Upper lobe of right lung (tissue), 1 donor: ENCODE results near the gene PURA. TPM values are rescaled to one million over a fixed set of nuclear protein-coding genes. Genes with fewer than 3 reads are reported as not detected.

Experiments
- ATAC-seq: fragments of 200-7000 bp; cut with Tn5 transposase; one replicate; pipeline ENCODE4 v1.9.1; 2020; ENCODE audit warnings: mild to moderate bottlenecking, moderate library complexity
- DNase-seq: peaks from one replicate; pipeline ENCODE4 v3.0.0-alpha.2; 2020
- H3K27ac ChIP-seq: fragments of 200-600 bp; one replicate; pipeline ENCODE4 v1.8.0; 2022
- H3K27me3 ChIP-seq: fragments of 200-600 bp; one replicate; pipeline ENCODE4 v1.8.0; 2022; ENCODE audit warnings: mild to moderate bottlenecking
- H3K36me3 ChIP-seq: fragments of 200-600 bp; one replicate; pipeline ENCODE4 v1.8.0; 2022
- H3K4me1 ChIP-seq: fragments of 200-600 bp; one replicate; pipeline ENCODE4 v1.8.0; 2022
- H3K4me3 ChIP-seq: fragments of 200-600 bp; one replicate; pipeline ENCODE4 v1.8.0; 2022; ENCODE audit warnings: mild to moderate bottlenecking
- H3K9me3 ChIP-seq: fragments of 200-600 bp; one replicate; pipeline ENCODE4 v1.8.0; 2022
- CTCF ChIP-seq: fragments of 200-600 bp; IDR thresholded peaks from one replicate; pipeline ENCODE4 v1.8.0; 2022; ENCODE audit warnings: antibody characterized with exemption
- intact Hi-C: fragments of 100-400 bp; cut with DNase I; formaldehyde crosslinking; loops from one replicate; pipeline ENCODE4 v1.11.0; 2022
- long read RNA-seq: library from polyadenylated mRNA; unstranded; transcript quantifications from one replicate; pipeline ENCODE4 v2.0.0, GENCODE V29; 2021
- total RNA-seq: library from RNA; stranded (reverse); fragmentation: NEBNext Ultra II Directional; extraction: Animal tissue kit (Norgen Biotek cat#: 25700); gene quantifications from one replicate; pipeline ENCODE4 v1.2.1, GENCODE V29; 2021
- donor health status: DM: no; HTN: yes; CAD: no; lungs with severe emphysema.

PURA gene
- 31.5 TPM for total RNA-seq
- long read RNA-seq, full-length matches to known transcripts, result 32 of 71 reads
- long read RNA-seq, partial matches to known transcripts, result 0 of 71 reads
- long read RNA-seq, other reads (novel, unspliced or antisense), result 39 of 71 reads

DNA sequence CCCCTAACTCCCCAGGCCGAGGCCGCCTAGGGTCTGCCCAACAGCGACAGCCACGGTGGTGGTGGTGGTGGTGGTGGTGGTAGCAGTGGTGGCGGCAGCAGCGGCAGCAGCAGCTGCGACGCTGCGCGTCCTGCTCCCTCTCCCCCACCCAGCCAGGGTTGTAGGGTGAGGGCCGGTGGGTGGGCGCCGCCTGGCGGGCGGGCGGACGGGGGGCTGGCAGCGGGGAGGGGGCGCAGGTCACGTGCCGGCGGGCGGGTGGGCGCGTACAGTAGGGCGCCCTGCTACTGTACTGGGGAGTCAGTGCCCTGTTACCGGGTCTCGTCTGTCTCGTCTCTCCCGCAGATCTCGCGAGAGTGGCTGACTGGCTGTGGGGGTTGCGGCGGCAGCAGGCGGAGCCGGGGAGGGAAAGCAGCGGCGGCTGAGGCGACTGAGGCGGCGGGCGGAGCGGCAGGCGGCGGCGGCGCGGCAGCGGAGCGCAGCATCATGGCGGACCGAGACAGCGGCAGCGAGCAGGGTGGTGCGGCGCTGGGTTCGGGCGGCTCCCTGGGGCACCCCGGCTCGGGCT, at the start of gene PURA:
Gene PURA, plus strand, starts transcription at position 411 of the 565 bp plus-strand sequence. Its CDS starts 73 bp downstream, at position 484.
- no peak for TF ChIP-seq CTCF
- Histone ChIP-seq H3K27me3 (no peaks in the 10 kb centered on the region), H3K4me3 (peak within 1 kb of the TSS; percentile 77), H3K4me1 (peaks cover 65% of the 10 kb centered on the region), H3K9me3 (no peaks in the 10 kb centered on the region), H3K36me3 (no peaks in the 10 kb centered on the region), H3K27ac (peak within 1 kb of the TSS; percentile 92)
- peak; percentile 97 for DNase-seq
- intact Hi-C loops, result no loop called here
- peak; percentile 95 for ATAC-seq

GRCh38 chr5:140072812-140073211, 41.1 kb upstream of the PURA start:
- intact Hi-C loops, result no loop called here
- Histone ChIP-seq H3K27me3 (peaks cover 5% of the 10 kb centered on the region), H3K36me3 (no peaks in the 10 kb centered on the region), H3K9me3 (no peaks in the 10 kb centered on the region), H3K4me1 (no peaks in the 10 kb centered on the region), H3K4me3 (no peak overlapping the region), H3K27ac (no peak overlapping the region)
- no peak for ATAC-seq
- no peak for TF ChIP-seq CTCF
- no peak for DNase-seq

GRCh38 chr5:140073296-140073695, 40.6 kb upstream of the PURA start:
- H3K4me3 ChIP-seq, result no peak overlapping the region

DNA sequence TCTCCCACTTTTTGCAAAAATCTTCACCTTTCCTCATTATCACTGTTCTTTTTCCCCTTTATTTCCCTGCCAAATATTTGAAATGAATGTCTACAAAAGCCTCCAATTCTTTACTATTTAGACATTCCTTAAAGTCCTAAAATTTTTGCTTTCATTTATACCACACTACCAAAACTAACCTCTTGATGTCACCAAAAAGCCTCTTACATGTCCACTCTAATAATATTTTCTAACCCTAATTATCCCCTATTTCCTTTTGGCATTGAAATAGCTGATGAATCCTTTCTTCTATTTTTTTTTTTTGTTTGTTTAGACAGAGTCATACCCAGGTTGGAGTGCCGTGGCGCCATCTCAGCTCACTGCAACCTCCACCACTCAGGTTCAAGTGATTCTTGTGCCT, 38.5 kb upstream of the PURA start:
- no peak for DNase-seq
- H3K4me3 ChIP-seq, result no peak overlapping the region
- intact Hi-C loops, result loop anchor here (5.0 kb wide), 1 partner anchor 82 kb away; no protein-coding TSS in a partner anchor
- H3K27ac ChIP-seq, result no peak overlapping the region
- no peaks in the 10 kb centered on the region for H3K36me3 ChIP-seq
- no peaks in the 10 kb centered on the region for H3K4me1 ChIP-seq
- peaks cover 5% of the 10 kb centered on the region for H3K27me3 ChIP-seq
- no peak for ATAC-seq
- peak; percentile 35 for TF ChIP-seq CTCF
- no peaks in the 10 kb centered on the region for H3K9me3 ChIP-seq

More at GRCh38 chr5:140073296-140073695, 40.6 kb upstream of the PURA start:
- intact Hi-C loops, result no loop called here
- ATAC-seq (no peak), DNase-seq (no peak)
- Histone ChIP-seq H3K27me3 (peaks cover 5% of the 10 kb centered on the region), H3K9me3 (no peaks in the 10 kb centered on the region), H3K27ac (no peak overlapping the region), H3K36me3 (no peaks in the 10 kb centered on the region), H3K4me1 (no peaks in the 10 kb centered on the region)
- TF ChIP-seq CTCF, result peak; percentile 74

- Histone ChIP-seq H3K4me1 (no peaks in the 10 kb centered on the region), H3K36me3 (no peaks in the 10 kb centered on the region), H3K27me3 (peaks cover 5% of the 10 kb centered on the region), H3K27ac (no peak overlapping the region), H3K4me3 (no peak overlapping the region), H3K9me3 (no peaks in the 10 kb centered on the region)
- no peak for TF ChIP-seq CTCF
- DNase-seq (no peak), ATAC-seq (no peak)
- intact Hi-C loops, result loop anchor here (5.0 kb wide), 1 partner anchor 81 kb away; no protein-coding TSS in a partner anchor
Observed at GRCh38 chr5:140076142-140076541, 37.8 kb upstream of the PURA start.
